Measurements from ENCODE around the gene CERCAM.

The CERCAM gene

GRCh38 chr9:128420651-128421481 is at the start of gene CERCAM:
Gene CERCAM, plus strand, starts transcription at chr9:128420857. Its CDS starts 21 bp downstream, at chr9:128420878.
- Histone ChIP-seq H3K9ac (ENCODE audit: low read length in 5 of 5) (peak within 1 kb of the TSS; percentile 56 to 84 (median 68)), H3K36me3 (ENCODE audit: control insufficient read depth in 5 of 5, insufficient read depth in 5 of 5, low read length in 5 of 5) (peaks cover 0 to 10% (median 3%) of the 10 kb centered on the region in 5 donors), H3K4me3 (ENCODE audit: low read depth in 1 of 5, low read length in 5 of 5) (peak within 1 kb of the TSS; percentile 58 to 87 (median 76)), H3K4me1 (ENCODE audit: control insufficient read depth in 5 of 5, insufficient read depth in 5 of 5, low read length in 5 of 5) (peaks cover 5 to 32% (median 23%) of the 10 kb centered on the region in 5 donors), H3K9me3 (ENCODE audit: control insufficient read depth in 5 of 5, low read length in 5 of 5) (no peaks in the 10 kb centered on the region), H3K27me3 (ENCODE audit: control insufficient read depth in 5 of 5, insufficient read depth in 4 of 5, low read length in 5 of 5) (peaks cover 0 to 19% (median 9%) of the 10 kb centered on the region in 5 donors), H3K27ac (ENCODE audit: low read depth, low read length) (peak within 1 kb of the TSS; percentile 62)

GRCh38 chr9:128371630-128372117 is 49.0 kb upstream of the CERCAM start:
- Histone ChIP-seq H3K36me3 (ENCODE audit: control insufficient read depth in 5 of 5, insufficient read depth in 5 of 5, low read length in 5 of 5) (peaks cover 0 to 25% (median 6%) of the 10 kb centered on the region in 5 donors), H3K4me3 (ENCODE audit: low read depth in 1 of 5, low read length in 5 of 5) (peak overlapping the region; percentile 79 to 99 (median 95)), H3K27me3 (ENCODE audit: control insufficient read depth in 5 of 5, insufficient read depth in 4 of 5, low read length in 5 of 5) (no peaks in the 10 kb centered on the region), H3K9me3 (ENCODE audit: control insufficient read depth in 5 of 5, low read length in 5 of 5) (no peaks in the 10 kb centered on the region), H3K27ac (ENCODE audit: low read depth, low read length) (peak overlapping the region; percentile 90), H3K9ac (ENCODE audit: low read length in 5 of 5) (peak overlapping the region; percentile 65 to 99 (median 97)), H3K4me1 (ENCODE audit: control insufficient read depth in 5 of 5, insufficient read depth in 5 of 5, low read length in 5 of 5) (peaks cover 2 to 25% (median 19%) of the 10 kb centered on the region in 5 donors)

- Histone ChIP-seq H3K9me3 (ENCODE audit: control insufficient read depth in 5 of 5, low read length in 5 of 5) (no peaks in the 10 kb centered on the region), H3K27ac (ENCODE audit: low read depth, low read length) (no peak overlapping the region), H3K27me3 (ENCODE audit: control insufficient read depth in 5 of 5, insufficient read depth in 4 of 5, low read length in 5 of 5) (no peaks in the 10 kb centered on the region), H3K4me3 (ENCODE audit: low read depth in 1 of 5, low read length in 5 of 5) (peak overlapping the region; percentile 79 to 99 (median 95)), H3K4me1 (ENCODE audit: control insufficient read depth in 5 of 5, insufficient read depth in 5 of 5, low read length in 5 of 5) (peaks cover 2 to 25% (median 19%) of the 10 kb centered on the region in 5 donors), H3K36me3 (ENCODE audit: control insufficient read depth in 5 of 5, insufficient read depth in 5 of 5, low read length in 5 of 5) (peaks cover 0 to 25% (median 6%) of the 10 kb centered on the region in 5 donors), H3K9ac (ENCODE audit: low read length in 5 of 5) (peak overlapping the region; percentile 0 to 99 (median 97))
Measured at GRCh38 chr9:128372188-128372641, 48.4 kb upstream of the CERCAM start.

- H3K9me3 ChIP-seq (ENCODE audit: control insufficient read depth in 5 of 5, low read length in 5 of 5), result no peaks in the 10 kb centered on the region
- peaks cover 0 to 26% (median 6%) of the 10 kb centered on the region in 5 donors for H3K36me3 ChIP-seq (ENCODE audit: control insufficient read depth in 5 of 5, insufficient read depth in 5 of 5, low read length in 5 of 5)
- no peaks in the 10 kb centered on the region for H3K27me3 ChIP-seq (ENCODE audit: control insufficient read depth in 5 of 5, insufficient read depth in 4 of 5, low read length in 5 of 5)
- no peak overlapping the region for H3K27ac ChIP-seq (ENCODE audit: low read depth, low read length)
- peaks cover 2 to 25% (median 19%) of the 10 kb centered on the region in 5 donors for H3K4me1 ChIP-seq (ENCODE audit: control insufficient read depth in 5 of 5, insufficient read depth in 5 of 5, low read length in 5 of 5)
- no peak overlapping the region for H3K4me3 ChIP-seq (ENCODE audit: low read depth in 1 of 5, low read length in 5 of 5)
- peak overlapping the region in 3 of 5 donors; percentile 12 to 97 (median 25) for H3K9ac ChIP-seq (ENCODE audit: low read length in 5 of 5)
Measured at GRCh38 chr9:128372784-128373183, 47.9 kb upstream of the CERCAM start.

GRCh38 chr9:128374221-128374675 is 46.4 kb upstream of the CERCAM start:
- no peaks in the 10 kb centered on the region for H3K27me3 ChIP-seq (ENCODE audit: control insufficient read depth in 5 of 5, insufficient read depth in 4 of 5, low read length in 5 of 5)
- H3K9ac ChIP-seq (ENCODE audit: low read length in 5 of 5), result no peak overlapping the region
- H3K27ac ChIP-seq (ENCODE audit: low read depth, low read length), result no peak overlapping the region
- H3K4me1 ChIP-seq (ENCODE audit: control insufficient read depth in 5 of 5, insufficient read depth in 5 of 5, low read length in 5 of 5), result peaks cover 2 to 25% (median 19%) of the 10 kb centered on the region in 5 donors
- H3K4me3 ChIP-seq (ENCODE audit: low read depth in 1 of 5, low read length in 5 of 5), result no peak overlapping the region
- H3K36me3 ChIP-seq (ENCODE audit: control insufficient read depth in 5 of 5, insufficient read depth in 5 of 5, low read length in 5 of 5), result peaks cover 0 to 38% (median 15%) of the 10 kb centered on the region in 5 donors
- no peaks in the 10 kb centered on the region for H3K9me3 ChIP-seq (ENCODE audit: control insufficient read depth in 5 of 5, low read length in 5 of 5)

- no peak overlapping the region for H3K4me3 ChIP-seq (ENCODE audit: low read depth in 1 of 5, low read length in 5 of 5)
- H3K36me3 ChIP-seq (ENCODE audit: control insufficient read depth in 5 of 5, insufficient read depth in 5 of 5, low read length in 5 of 5), result peaks cover 0 to 47% (median 21%) of the 10 kb centered on the region in 5 donors
- peaks cover 2 to 18% (median 12%) of the 10 kb centered on the region in 5 donors for H3K4me1 ChIP-seq (ENCODE audit: control insufficient read depth in 5 of 5, insufficient read depth in 5 of 5, low read length in 5 of 5)
- no peak overlapping the region for H3K9ac ChIP-seq (ENCODE audit: low read length in 5 of 5)
- no peaks in the 10 kb centered on the region for H3K9me3 ChIP-seq (ENCODE audit: control insufficient read depth in 5 of 5, low read length in 5 of 5)
- no peaks in the 10 kb centered on the region for H3K27me3 ChIP-seq (ENCODE audit: control insufficient read depth in 5 of 5, insufficient read depth in 4 of 5, low read length in 5 of 5)
- H3K27ac ChIP-seq (ENCODE audit: low read depth, low read length), result no peak overlapping the region
Measured at GRCh38 chr9:128375865-128376264, 44.8 kb upstream of the CERCAM start.

- no peaks in the 10 kb centered on the region for H3K27me3 ChIP-seq (ENCODE audit: control insufficient read depth in 5 of 5, insufficient read depth in 4 of 5, low read length in 5 of 5)
- no peak overlapping the region for H3K4me3 ChIP-seq (ENCODE audit: low read depth in 1 of 5, low read length in 5 of 5)
- H3K4me1 ChIP-seq (ENCODE audit: control insufficient read depth in 5 of 5, insufficient read depth in 5 of 5, low read length in 5 of 5), result no peaks in the 10 kb centered on the region
- H3K9me3 ChIP-seq (ENCODE audit: control insufficient read depth in 5 of 5, low read length in 5 of 5), result no peaks in the 10 kb centered on the region
- peaks cover 0 to 76% (median 55%) of the 10 kb centered on the region in 5 donors for H3K36me3 ChIP-seq (ENCODE audit: control insufficient read depth in 5 of 5, insufficient read depth in 5 of 5, low read length in 5 of 5)
- H3K27ac ChIP-seq (ENCODE audit: low read depth, low read length), result no peak overlapping the region
- no peak overlapping the region for H3K9ac ChIP-seq (ENCODE audit: low read length in 5 of 5)
Measured at GRCh38 chr9:128382261-128382660, 38.4 kb upstream of the CERCAM start.

- Histone ChIP-seq H3K27me3 (ENCODE audit: control insufficient read depth in 5 of 5, insufficient read depth in 4 of 5, low read length in 5 of 5) (no peaks in the 10 kb centered on the region), H3K36me3 (ENCODE audit: control insufficient read depth in 5 of 5, insufficient read depth in 5 of 5, low read length in 5 of 5) (peaks cover 0 to 80% (median 59%) of the 10 kb centered on the region in 5 donors), H3K9me3 (ENCODE audit: control insufficient read depth in 5 of 5, low read length in 5 of 5) (no peaks in the 10 kb centered on the region), H3K4me3 (ENCODE audit: low read depth in 1 of 5, low read length in 5 of 5) (no peak overlapping the region), H3K27ac (ENCODE audit: low read depth, low read length) (no peak overlapping the region), H3K9ac (ENCODE audit: low read length in 5 of 5) (no peak overlapping the region), H3K4me1 (ENCODE audit: control insufficient read depth in 5 of 5, insufficient read depth in 5 of 5, low read length in 5 of 5) (no peaks in the 10 kb centered on the region)
Measured at GRCh38 chr9:128383007-128383753, 37.5 kb upstream of the CERCAM start.

GRCh38 chr9:128383791-128384190 is 36.9 kb upstream of the CERCAM start:
- Histone ChIP-seq H3K4me1 (ENCODE audit: control insufficient read depth in 5 of 5, insufficient read depth in 5 of 5, low read length in 5 of 5) (no peaks in the 10 kb centered on the region), H3K27me3 (ENCODE audit: control insufficient read depth in 5 of 5, insufficient read depth in 4 of 5, low read length in 5 of 5) (no peaks in the 10 kb centered on the region), H3K9ac (ENCODE audit: low read length in 5 of 5) (no peak overlapping the region), H3K9me3 (ENCODE audit: control insufficient read depth in 5 of 5, low read length in 5 of 5) (no peaks in the 10 kb centered on the region), H3K27ac (ENCODE audit: low read depth, low read length) (no peak overlapping the region), H3K4me3 (ENCODE audit: low read depth in 1 of 5, low read length in 5 of 5) (no peak overlapping the region), H3K36me3 (ENCODE audit: control insufficient read depth in 5 of 5, insufficient read depth in 5 of 5, low read length in 5 of 5) (peaks cover 0 to 82% (median 62%) of the 10 kb centered on the region in 5 donors)

Measured in subcutaneous abdominal adipose tissue (tissue), 5 donors.